IMR-90 (cell line): ENCODE measurements around the gene LBHD2. TPM values are rescaled to one million over a fixed set of nuclear protein-coding genes. Genes with fewer than 3 reads are reported as not detected.

ENCODE experiments used
- ATAC-seq: fragments of 200-7000 bp; cut with Tn5 transposase; 2 replicates; pipeline ENCODE4 v1.9.1; 2020; ENCODE audit warnings: low read depth, mild to moderate bottlenecking, moderate library complexity
- BruUV-seq: library from RNA; stranded (reverse); fragments of 400-500 nt; replicated peaks from 2 replicates; lab custom pipeline; 2021; lab: Mats Ljungman, UMichigan
- CTCF ChIA-PET: fragments of 300-600 bp; formaldehyde crosslinking; extraction: SDS; loops from one replicate; lab custom pipeline; 2021; ENCODE audit warnings: antibody characterized with exemption; lab: Yijun Ruan, JAX
- POLR2A ChIA-PET: fragments of 300-600 bp; sonication (Branson Sonifier 250); formaldehyde crosslinking; loops from one replicate; lab custom pipeline; 2022; ENCODE audit warnings: antibody characterized with exemption; ENCODE audit not compliant: unreplicated experiment; lab: Charles Lee
- DNase-seq: peaks from one replicate; pipeline ENCODE4 v3.0.0; 2013
- H2AFZ ChIP-seq: replicated peaks from 2 replicates; pipeline ENCODE3; 2013; ENCODE audit warnings: low read length, mild to moderate bottlenecking; ENCODE audit not compliant: poor library complexity
- H2AK5ac ChIP-seq: 2 replicates; pipeline ENCODE4 v1.6.1; 2013; ENCODE audit warnings: low read depth, low read length, inconsistent platforms
- H2AK9ac ChIP-seq: replicated peaks from 2 replicates; pipeline ENCODE3; 2013; ENCODE audit warnings: mild to moderate bottlenecking, low read depth, low read length, moderate library complexity; ENCODE audit not compliant: poor library complexity
- H2BK120ac ChIP-seq: 2 replicates; pipeline ENCODE4 v1.6.1; 2013; ENCODE audit warnings: low read depth, low read length, inconsistent platforms
- H2BK15ac ChIP-seq: 3 replicates; pipeline ENCODE4 v1.6.1; 2013; ENCODE audit warnings: low read depth, low read length, inconsistent platforms
- H2BK20ac ChIP-seq: 2 replicates; pipeline ENCODE4 v1.6.1; 2013; ENCODE audit warnings: low read depth, mild to moderate bottlenecking, inconsistent platforms, low read length, moderate library complexity
- H2BK5ac ChIP-seq: 2 replicates; pipeline ENCODE4 v1.6.1; 2013; ENCODE audit warnings: mild to moderate bottlenecking, low read depth, low read length, inconsistent platforms; ENCODE audit not compliant: poor library complexity, severe bottlenecking
- H3K14ac ChIP-seq: replicated peaks from 2 replicates; pipeline ENCODE4 v1.6.1; 2013; ENCODE audit warnings: low read depth, low read length, inconsistent platforms
- H3K18ac ChIP-seq: 2 replicates; pipeline ENCODE4 v1.6.1; 2013; ENCODE audit warnings: low read depth, low read length, control low read depth
- H3K23ac ChIP-seq: 2 replicates; pipeline ENCODE4 v1.6.1; 2013; ENCODE audit warnings: low read depth, low read length, inconsistent platforms
- H3K27ac ChIP-seq: 2 replicates; pipeline ENCODE4 v1.5.1; 2013; ENCODE audit warnings: mild to moderate bottlenecking, control low read depth, low read length; ENCODE audit not compliant: insufficient read depth
- H3K27me3 ChIP-seq: 2 replicates; pipeline ENCODE4 v1.6.1; 2013; ENCODE audit warnings: low read length; ENCODE audit not compliant: control insufficient read depth, insufficient read depth
- H3K36me3 ChIP-seq: 2 replicates; pipeline ENCODE4 v1.6.1; 2013; ENCODE audit warnings: low read length, mixed read lengths; ENCODE audit not compliant: control insufficient read depth, insufficient read depth
- H3K4ac ChIP-seq: 2 replicates; pipeline ENCODE4 v1.6.1; 2013; ENCODE audit warnings: low read depth, low read length, inconsistent platforms
- H3K4me1 ChIP-seq: 2 replicates; pipeline ENCODE4 v1.6.1; 2013; ENCODE audit warnings: low read length, mixed read lengths; ENCODE audit not compliant: control insufficient read depth, insufficient read depth
- H3K4me2 ChIP-seq: 2 replicates; pipeline ENCODE4 v1.6.1; 2013; ENCODE audit warnings: low read depth, mild to moderate bottlenecking, control low read depth, low read length, moderate library complexity
- H3K4me3 ChIP-seq: 2 replicates; pipeline ENCODE4 v1.5.1; 2013; ENCODE audit warnings: low read depth, mild to moderate bottlenecking, control low read depth, low read length, moderate library complexity; ENCODE audit not compliant: insufficient read depth
- H3K56ac ChIP-seq: 2 replicates; pipeline ENCODE4 v1.6.1; 2013; ENCODE audit warnings: low read length, inconsistent platforms; ENCODE audit not compliant: insufficient read depth; ENCODE audit errors: extremely low read depth
- H3K79me1 ChIP-seq, 2 experiments: 2 replicates each; pipeline ENCODE4 v1.6.1; 2013; ENCODE audit warnings: low read length in 2 of 2, inconsistent platforms in 1 of 2, low read depth in 1 of 2
- H3K9ac ChIP-seq: 2 replicates; pipeline ENCODE4 v1.6.1; 2013; ENCODE audit warnings: low read depth, low read length, control low read depth
- H3K9me1 ChIP-seq: 2 replicates; pipeline ENCODE4 v1.6.1; 2013; ENCODE audit warnings: low read length, inconsistent platforms; ENCODE audit not compliant: insufficient read depth
- H3K9me3 ChIP-seq: 2 replicates; pipeline ENCODE4 v1.6.1; 2013; ENCODE audit warnings: low read length; ENCODE audit not compliant: control insufficient read depth, insufficient read depth
- H4K20me1 ChIP-seq: 2 replicates; pipeline ENCODE4 v1.6.1; 2013; ENCODE audit warnings: low read length, inconsistent platforms; ENCODE audit not compliant: insufficient read depth
- H4K5ac ChIP-seq: 2 replicates; pipeline ENCODE4 v1.6.1; 2013; ENCODE audit warnings: mild to moderate bottlenecking, low read depth, low read length, control low read depth
- H4K8ac ChIP-seq, 2 experiments: 2 replicates each; pipeline ENCODE4 v1.6.1; 2013; ENCODE audit warnings: low read depth in 2 of 2, low read length in 2 of 2, control low read depth in 1 of 2, inconsistent platforms in 1 of 2
- H4K91ac ChIP-seq: 2 replicates; pipeline ENCODE4 v1.6.1; 2013; ENCODE audit warnings: low read depth, low read length, inconsistent platforms; ENCODE audit not compliant: insufficient read depth
- BHLHE40 ChIP-seq: fragments of 150-350 bp; IDR thresholded peaks from 2 replicates; pipeline ENCODE4 v1.6.1; 2016; ENCODE audit warnings: mild to moderate bottlenecking, low read depth, low read length
- CHD1 ChIP-seq: IDR thresholded peaks from 2 replicates; pipeline ENCODE4 v1.6.1; 2012; ENCODE audit warnings: low read depth, low read length, improper control_type of control experiment
- MAFK ChIP-seq: IDR thresholded peaks from 2 replicates; pipeline ENCODE4 v1.6.1; 2012; ENCODE audit warnings: low read depth, low read length, improper control_type of control experiment
- MXI1 ChIP-seq: IDR thresholded peaks from 2 replicates; pipeline ENCODE4 v1.6.1; 2012; ENCODE audit warnings: low read depth, mild to moderate bottlenecking, low read length, moderate library complexity, borderline replicate concordance
- RAD21 ChIP-seq: IDR thresholded peaks from 2 replicates; pipeline ENCODE4 v1.6.1; 2012; ENCODE audit warnings: low read length, improper control_type of control experiment
- RCOR1 ChIP-seq: IDR thresholded peaks from 2 replicates; pipeline ENCODE4 v1.6.1; 2012; ENCODE audit warnings: mild to moderate bottlenecking, low read length, improper control_type of control experiment; ENCODE audit not compliant: insufficient replicate concordance
- RFX5 ChIP-seq: IDR thresholded peaks from 2 replicates; pipeline ENCODE4 v1.8.0; 2012; ENCODE audit warnings: low read depth, mild to moderate bottlenecking, low read length, moderate library complexity
- WGBS, 2 experiments: methylation state at CpG; one replicate each; pipeline versions ENCODE4 v1.1.5 to v1.1.7; 2013; ENCODE audit warnings: missing lambda C conversion rate in 2 of 2; ENCODE audit not compliant: insufficient read length in 1 of 2; ENCODE audit errors: extremely low coverage in 2 of 2; 5-methylcytosine and 5-hydroxymethylcytosine counted together
- dilution Hi-C: fragments of 300-500 bp; cut with HindIII; formaldehyde crosslinking; loops from one replicate; pipeline ENCODE4 v1.14.3; 2018; ENCODE audit warnings: low sequenced_read_pairs; ENCODE audit not compliant: unreplicated experiment
- in situ Hi-C: fragments of 300-500 bp; cut with MboI; formaldehyde crosslinking; loops from 3 replicates; pipeline ENCODE4 v1.14.3; 2019; ENCODE audit warnings: low sequenced_read_pairs, inconsistent platforms, mixed read lengths
- intact Hi-C: fragments of 100-400 bp; cut with micrococcal nuclease; formaldehyde crosslinking; loops from 2 replicates; pipeline ENCODE4 v1.10.0; 2022
- polyA plus RNA-seq, 3 experiments: library from polyadenylated mRNA; depleted of rRNA; stranded (reverse); fragments of >200 nt; gene quantifications; 2 replicates each; pipeline ENCODE4 v1.2.3, GENCODE V29; 2012; ENCODE audit warnings: low replicate concordance in 1 of 3
- total RNA-seq: library from RNA; depleted of rRNA; stranded (reverse); fragments of >200 nt; gene quantifications from 2 replicates; pipeline ENCODE4 v1.2.3, GENCODE V29; 2012

The LBHD2 gene
- total and polyA plus RNA-seq, 2 of the 4 experiments (the other 2 are of a cell fraction) = not detected

DNA sequence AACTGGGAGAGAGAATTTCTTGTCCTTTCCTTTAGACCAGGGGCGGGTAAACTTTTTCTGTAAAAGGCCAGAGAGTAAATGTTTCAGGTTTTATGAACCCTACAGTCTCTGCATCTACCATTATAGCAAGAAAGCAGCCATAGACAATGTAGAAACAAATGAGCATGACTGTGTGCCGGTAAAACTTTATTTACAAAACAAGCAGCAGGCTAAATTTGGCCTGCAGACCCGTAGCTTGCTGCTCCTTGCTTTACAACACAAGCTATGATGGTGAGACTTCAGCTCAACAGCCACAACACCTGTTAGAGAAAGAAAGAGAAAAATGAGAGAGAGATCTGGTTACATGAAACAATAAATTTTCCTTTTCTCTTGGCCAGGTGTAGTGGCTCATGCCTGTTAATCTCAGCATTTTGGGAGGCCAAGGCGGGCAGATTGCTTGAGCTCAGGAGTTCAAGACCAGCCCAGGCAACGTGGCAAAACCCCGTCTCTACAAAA, 22.5 kb upstream of the LBHD2 start:
- H3K4me3 ChIP-seq = no peak overlapping the region
- H3K79me1 ChIP-seq = peaks cover 15 to 26% of the 10 kb centered on the region in 2 experiments; a peak in 3 of 4 replicates
- no peak overlapping the region for H3K9ac ChIP-seq
- peaks cover 5% of the 10 kb centered on the region for H3K4me1 ChIP-seq
- ChIA-PET POLR2A (no interaction called here), CTCF (no interaction called here)
- BruUV-seq = no TSS peak
- H3K4me2 ChIP-seq = no peak overlapping the region
- intact Hi-C loops (no loop called here), dilution Hi-C loops (no loop called here), in situ Hi-C loops (no loop called here)
- H3K27ac ChIP-seq = no peak overlapping the region
- no peak overlapping the region for H3K23ac ChIP-seq
- no peak overlapping the region for H2BK15ac ChIP-seq
- H3K9me3 ChIP-seq = no peaks in the 10 kb centered on the region
- no peak overlapping the region for H3K18ac ChIP-seq
- no peak overlapping the region for H2AK5ac ChIP-seq
- H2BK5ac ChIP-seq = no peak overlapping the region
- H3K4ac ChIP-seq = no peak overlapping the region
- H4K20me1 ChIP-seq = peaks cover 6% of the 10 kb centered on the region
- no peak overlapping the region for H2BK120ac ChIP-seq
- H3K14ac ChIP-seq = no peak overlapping the region
- H3K9me1 ChIP-seq = no peaks in the 10 kb centered on the region
- H3K56ac ChIP-seq = no peak overlapping the region
- whole genome bisulfite sequencing, 2 experiments = 75% methylated on average over 2 of the region's 6 CpGs; no CpG with 5 or more reads in 1 of the 2 experiments
- no peak for ATAC-seq
- TF ChIP-seq RAD21 (no peak), CHD1 (no peak), BHLHE40 (no peak), MXI1 (no peak), RFX5 (no peak), RCOR1 (no peak), MAFK (no peak)
- DNase-seq = no peak
- no peak overlapping the region for H2AK9ac ChIP-seq
- H3K27me3 ChIP-seq = no peaks in the 10 kb centered on the region
- no peak overlapping the region for H2AFZ ChIP-seq
- H4K91ac ChIP-seq = no peak overlapping the region
- no peak overlapping the region for H4K8ac ChIP-seq
- no peaks in the 10 kb centered on the region for H3K36me3 ChIP-seq
- H2BK20ac ChIP-seq = no peak overlapping the region
- H4K5ac ChIP-seq = no peak overlapping the region
